ENCODE results near the gene DNAH8.

- TF ChIP-seq CTCF (conservative IDR thresholded peaks at IDR 0.05) (no peak), EZH2 (IDR thresholded peaks at IDR 0.05; ENCODE audit: low read depth) (no peak)
Observed at GRCh38 chr6:39016839-39017546, 301.9 kb downstream of the DNAH8 start.

Data from PC-9 (cell line).